ENCODE data around the gene PRDM1. TPM values are rescaled to one million over a fixed set of nuclear protein-coding genes. Genes with fewer than 3 reads are reported as not detected.

PRDM1 gene
- total RNA-seq, 1 donor, result 2.5 TPM

- TF ChIP-seq, protein P1, sequence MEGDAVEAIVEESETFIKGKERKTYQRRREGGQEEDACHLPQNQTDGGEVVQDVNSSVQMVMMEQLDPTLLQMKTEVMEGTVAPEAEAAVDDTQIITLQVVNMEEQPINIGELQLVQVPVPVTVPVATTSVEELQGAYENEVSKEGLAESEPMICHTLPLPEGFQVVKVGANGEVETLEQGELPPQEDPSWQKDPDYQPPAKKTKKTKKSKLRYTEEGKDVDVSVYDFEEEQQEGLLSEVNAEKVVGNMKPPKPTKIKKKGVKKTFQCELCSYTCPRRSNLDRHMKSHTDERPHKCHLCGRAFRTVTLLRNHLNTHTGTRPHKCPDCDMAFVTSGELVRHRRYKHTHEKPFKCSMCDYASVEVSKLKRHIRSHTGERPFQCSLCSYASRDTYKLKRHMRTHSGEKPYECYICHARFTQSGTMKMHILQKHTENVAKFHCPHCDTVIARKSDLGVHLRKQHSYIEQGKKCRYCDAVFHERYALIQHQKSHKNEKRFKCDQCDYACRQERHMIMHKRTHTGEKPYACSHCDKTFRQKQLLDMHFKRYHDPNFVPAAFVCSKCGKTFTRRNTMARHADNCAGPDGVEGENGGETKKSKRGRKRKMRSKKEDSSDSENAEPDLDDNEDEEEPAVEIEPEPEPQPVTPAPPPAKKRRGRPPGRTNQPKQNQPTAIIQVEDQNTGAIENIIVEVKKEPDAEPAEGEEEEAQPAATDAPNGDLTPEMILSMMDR (IDR thresholded peaks at IDR 0.05; ENCODE audit: extremely low read depth, low read depth, low read length), result no peak
- no peak overlapping the region for H2AFZ ChIP-seq (ENCODE audit: low read length)
- H3K9me3 ChIP-seq (ENCODE audit: low read depth, low read length), result no peaks in the 10 kb centered on the region
- H3K27ac ChIP-seq (ENCODE audit: low read depth, low read length), result no peak overlapping the region
- H3K4me2 ChIP-seq (ENCODE audit: insufficient read depth, low read length), result no peak overlapping the region
- peaks cover 11% of the 10 kb centered on the region for H3K4me1 ChIP-seq (ENCODE audit: insufficient read depth, low read length)
- DNase-seq (ENCODE audit: insufficient read length, low spot score, missing footprints), result no peak
- no peaks in the 10 kb centered on the region for H3K36me3 ChIP-seq (ENCODE audit: insufficient read depth, low read length)
- H3K27me3 ChIP-seq (ENCODE audit: insufficient read depth, low read length), result no peaks in the 10 kb centered on the region
- no peaks in the 10 kb centered on the region for H3K79me2 ChIP-seq (ENCODE audit: insufficient read depth, low read length)
- no peak overlapping the region for H3K4me3 ChIP-seq (ENCODE audit: insufficient read depth, low read length)
- no peaks in the 10 kb centered on the region for H4K20me1 ChIP-seq (ENCODE audit: insufficient read depth, low read length)
These were observed 59.0 kb downstream of the PRDM1 start for GRCh38 chr6:106145144-106145543.

DNA sequence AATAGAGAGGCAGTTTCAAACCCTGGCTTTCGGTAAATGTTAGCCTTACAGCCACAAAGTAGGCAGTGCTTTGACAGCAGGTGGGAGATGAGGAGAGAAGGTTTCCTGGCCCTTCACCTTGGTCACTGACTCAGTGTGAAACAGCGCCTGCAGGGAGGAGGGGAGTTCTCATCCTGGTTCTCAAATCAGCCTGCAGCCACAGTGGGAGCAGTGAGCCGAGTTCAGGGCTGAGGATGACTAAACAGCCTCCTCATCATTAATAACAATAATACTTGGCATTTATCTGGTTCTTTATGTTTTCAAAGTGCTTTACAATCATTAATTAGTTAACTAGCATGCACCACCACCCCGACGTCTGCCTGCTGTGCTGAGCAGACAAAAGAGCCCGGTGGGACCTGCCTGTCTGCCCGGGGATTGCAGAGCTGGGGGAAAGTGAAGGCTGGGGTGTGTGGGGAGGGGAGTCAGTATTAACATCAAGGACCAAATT lies 59.6 kb downstream of the PRDM1 start:
- H3K36me3 ChIP-seq (ENCODE audit: insufficient read depth, low read length), result no peaks in the 10 kb centered on the region
- H3K9me3 ChIP-seq (ENCODE audit: low read depth, low read length), result no peaks in the 10 kb centered on the region
- H3K27ac ChIP-seq (ENCODE audit: low read depth, low read length), result no peak overlapping the region
- H3K4me1 ChIP-seq (ENCODE audit: insufficient read depth, low read length), result peaks cover 11% of the 10 kb centered on the region
- peak; percentile 80 for DNase-seq (ENCODE audit: insufficient read length, low spot score, missing footprints)
- peak overlapping the region; percentile 15 for H2AFZ ChIP-seq (ENCODE audit: low read length)
- no peaks in the 10 kb centered on the region for H4K20me1 ChIP-seq (ENCODE audit: insufficient read depth, low read length)
- TF ChIP-seq, protein P1 (IDR thresholded peaks at IDR 0.05; ENCODE audit: extremely low read depth, low read depth, low read length), result no peak
- H3K27me3 ChIP-seq (ENCODE audit: insufficient read depth, low read length), result no peaks in the 10 kb centered on the region
- no peak overlapping the region for H3K4me3 ChIP-seq (ENCODE audit: insufficient read depth, low read length)
- no peaks in the 10 kb centered on the region for H3K79me2 ChIP-seq (ENCODE audit: insufficient read depth, low read length)
- no peak overlapping the region for H3K4me2 ChIP-seq (ENCODE audit: insufficient read depth, low read length)

DNA sequence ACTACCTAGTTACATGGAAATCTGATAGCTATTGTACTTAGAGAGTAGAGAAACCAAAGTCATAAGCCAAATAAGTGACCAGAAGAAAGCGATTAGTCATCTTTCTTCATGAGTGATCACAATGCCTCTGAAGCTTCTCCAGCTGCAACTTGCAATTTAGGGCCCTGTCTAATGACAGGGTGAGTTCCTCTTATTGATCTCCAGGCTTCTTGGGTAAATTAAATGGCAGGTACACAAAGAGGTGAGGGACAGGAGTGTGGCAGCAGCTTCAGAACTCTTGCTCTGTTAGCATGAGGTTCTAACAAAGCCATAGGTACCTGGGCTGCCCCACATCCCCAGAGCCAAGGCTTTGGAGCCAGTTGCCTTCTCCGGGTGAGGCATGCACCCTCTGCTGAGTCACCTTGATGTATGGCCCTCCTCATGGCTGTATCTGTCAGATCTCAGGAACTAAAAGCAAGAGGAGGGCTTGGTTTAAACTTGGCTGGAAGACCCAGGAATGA lies 60.8 kb downstream of the PRDM1 start:
- H3K4me1 ChIP-seq (ENCODE audit: insufficient read depth, low read length), result peaks cover 11% of the 10 kb centered on the region
- no peaks in the 10 kb centered on the region for H3K9me3 ChIP-seq (ENCODE audit: low read depth, low read length)
- TF ChIP-seq, protein P1 (IDR thresholded peaks at IDR 0.05; ENCODE audit: extremely low read depth, low read depth, low read length), result no peak
- no peaks in the 10 kb centered on the region for H3K79me2 ChIP-seq (ENCODE audit: insufficient read depth, low read length)
- no peak overlapping the region for H2AFZ ChIP-seq (ENCODE audit: low read length)
- H3K27ac ChIP-seq (ENCODE audit: low read depth, low read length), result no peak overlapping the region
- no peaks in the 10 kb centered on the region for H4K20me1 ChIP-seq (ENCODE audit: insufficient read depth, low read length)
- H3K4me3 ChIP-seq (ENCODE audit: insufficient read depth, low read length), result no peak overlapping the region
- no peak overlapping the region for H3K4me2 ChIP-seq (ENCODE audit: insufficient read depth, low read length)
- peak; percentile 86 for DNase-seq (ENCODE audit: insufficient read length, low spot score, missing footprints)
- H3K36me3 ChIP-seq (ENCODE audit: insufficient read depth, low read length), result no peaks in the 10 kb centered on the region
- H3K27me3 ChIP-seq (ENCODE audit: insufficient read depth, low read length), result no peaks in the 10 kb centered on the region

- no peak overlapping the region for H2AFZ ChIP-seq (ENCODE audit: low read length)
- TF ChIP-seq, protein P1 (IDR thresholded peaks at IDR 0.05; ENCODE audit: extremely low read depth, low read depth, low read length), result no peak
- H3K4me3 ChIP-seq (ENCODE audit: insufficient read depth, low read length), result no peak overlapping the region
- no peak for DNase-seq (ENCODE audit: insufficient read length, low spot score, missing footprints)
- H3K9me3 ChIP-seq (ENCODE audit: low read depth, low read length), result no peaks in the 10 kb centered on the region
- no peaks in the 10 kb centered on the region for H3K27me3 ChIP-seq (ENCODE audit: insufficient read depth, low read length)
- no peaks in the 10 kb centered on the region for H4K20me1 ChIP-seq (ENCODE audit: insufficient read depth, low read length)
- H3K4me1 ChIP-seq (ENCODE audit: insufficient read depth, low read length), result peaks cover 11% of the 10 kb centered on the region
- H3K4me2 ChIP-seq (ENCODE audit: insufficient read depth, low read length), result no peak overlapping the region
- no peak overlapping the region for H3K27ac ChIP-seq (ENCODE audit: low read depth, low read length)
- H3K36me3 ChIP-seq (ENCODE audit: insufficient read depth, low read length), result no peaks in the 10 kb centered on the region
- H3K79me2 ChIP-seq (ENCODE audit: insufficient read depth, low read length), result no peaks in the 10 kb centered on the region
These were observed 61.3 kb downstream of the PRDM1 start for GRCh38 chr6:106147476-106147875.
